ENCODE measurements around the gene TAF4B.
"Not testable (repeated sequence)": the region's sequence is repeated elsewhere in the genome, so short reads cannot be mapped to it uniquely, and the experiment has no call there.

Gene TAF4B

GRCh38 chr18:26436176-26437051 is 210.2 kb downstream of the TAF4B start:
- H3K9me3 ChIP-seq, result no peaks in the 10 kb centered on the region
- DNase-seq (ENCODE audit: low spot score in 2 of 2), result no peak
- no peaks in the 10 kb centered on the region for H3K4me1 ChIP-seq
- no peak overlapping the region for H3K4me3 ChIP-seq
- no peaks in the 10 kb centered on the region for H3K36me3 ChIP-seq (replicated peaks)
- in situ Hi-C loops (cut with MboI; ENCODE audit: low sequenced_read_pairs), result no loop called here
- no peaks in the 10 kb centered on the region for H3K27me3 ChIP-seq (ENCODE audit: low read depth)

GRCh38 chr18:26437634-26438033 is 211.4 kb downstream of the TAF4B start:
- H3K4me3 ChIP-seq; H3K9me3 ChIP-seq; H3K4me1 ChIP-seq; H3K27me3 ChIP-seq (ENCODE audit: low read depth); in situ Hi-C loops (cut with MboI; ENCODE audit: low sequenced_read_pairs); DNase-seq (ENCODE audit: low spot score in 2 of 2); H3K36me3 ChIP-seq (replicated peaks): not testable (repeated sequence)

GRCh38 chr18:26438980-26439379 is 212.7 kb downstream of the TAF4B start:
- no peak overlapping the region for H3K4me3 ChIP-seq
- H3K4me1 ChIP-seq, result no peaks in the 10 kb centered on the region
- H3K27me3 ChIP-seq (ENCODE audit: low read depth), result no peaks in the 10 kb centered on the region
- DNase-seq (ENCODE audit: low spot score in 2 of 2), result no peak
- no peaks in the 10 kb centered on the region for H3K36me3 ChIP-seq (replicated peaks)
- in situ Hi-C loops (cut with MboI; ENCODE audit: low sequenced_read_pairs), result no loop called here
- H3K9me3 ChIP-seq, result no peaks in the 10 kb centered on the region

GRCh38 chr18:26439537-26439936 is 213.3 kb downstream of the TAF4B start:
- Histone ChIP-seq H3K4me1 (no peaks in the 10 kb centered on the region), H3K4me3 (no peak overlapping the region), H3K9me3 (no peaks in the 10 kb centered on the region), H3K27me3 (ENCODE audit: low read depth) (no peaks in the 10 kb centered on the region), H3K36me3 (replicated peaks) (no peaks in the 10 kb centered on the region)
- in situ Hi-C loops (cut with MboI; ENCODE audit: low sequenced_read_pairs), result no loop called here
- DNase-seq (ENCODE audit: low spot score in 2 of 2), result no peak

GRCh38 chr18:26440644-26441043 is 214.4 kb downstream of the TAF4B start:
- Histone ChIP-seq H3K4me1 (no peaks in the 10 kb centered on the region), H3K36me3 (replicated peaks) (no peaks in the 10 kb centered on the region), H3K9me3 (no peaks in the 10 kb centered on the region), H3K27me3 (ENCODE audit: low read depth) (no peaks in the 10 kb centered on the region), H3K4me3 (no peak overlapping the region)
- in situ Hi-C loops (cut with MboI; ENCODE audit: low sequenced_read_pairs), result no loop called here
- DNase-seq (ENCODE audit: low spot score in 2 of 2), result no peak
